Activated CD8-positive, alpha-beta memory T cell treated with anti-CD3 and anti-CD28 coated beads, Interleukin-2, amount 50 U/mL, for 1 hour (primary cell): ENCODE data around the gene LRRC40.
"Not testable (repeated sequence)": the region's sequence is repeated elsewhere in the genome, so short reads cannot be mapped to it uniquely, and the experiment has no call there.

ENCODE experiments used
- DNase-seq: peaks from one replicate; pipeline ENCODE4 v3.0.0-alpha.2; 2020; ENCODE audit errors: extremely low read depth

Gene LRRC40

DNA sequence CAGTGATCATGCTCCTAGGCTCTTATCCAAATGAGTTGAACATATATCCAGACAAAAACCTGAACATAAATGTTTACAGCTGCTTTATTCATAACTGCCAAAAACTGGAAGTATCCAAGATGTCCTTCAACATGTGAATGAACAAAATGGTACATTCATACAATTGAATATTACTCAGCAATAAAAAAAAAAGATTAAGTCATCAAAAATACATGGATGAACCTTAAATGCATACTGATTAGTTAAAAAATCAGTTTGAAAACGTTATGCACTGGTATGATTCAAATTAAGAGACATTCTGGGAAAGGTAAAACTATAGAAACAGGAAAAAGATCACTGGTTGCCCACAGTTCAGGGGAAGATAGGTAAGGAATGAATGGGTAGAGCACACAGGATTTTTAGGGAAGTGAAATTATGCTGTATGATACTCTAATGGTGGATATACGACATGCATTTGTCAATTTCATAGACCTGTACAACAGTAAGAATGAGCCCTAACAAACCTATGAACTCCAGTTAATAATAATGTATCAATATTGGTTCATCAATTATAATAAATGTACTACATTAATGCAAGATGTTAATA is 3.1 kb downstream of the LRRC40 start:
- no peak for DNase-seq

DNA sequence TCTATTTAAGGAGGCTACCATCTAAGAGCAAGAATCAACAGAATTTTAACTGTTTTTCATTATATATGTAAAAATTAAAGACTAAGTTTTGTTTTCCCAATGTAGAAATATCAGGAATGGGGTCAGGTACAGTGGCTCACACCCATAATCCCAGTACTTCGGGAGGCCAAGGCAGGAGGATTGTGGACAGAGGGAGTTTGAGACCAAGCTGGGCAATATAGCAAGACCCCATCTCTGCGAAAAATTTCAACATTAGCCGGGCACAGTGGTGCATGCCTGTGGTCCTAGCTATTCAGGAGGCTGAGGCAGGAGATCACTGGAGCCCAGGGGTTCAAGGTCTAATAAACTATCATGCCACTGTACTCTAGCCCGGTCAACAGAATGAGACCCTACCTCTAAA is 5.3 kb downstream of the LRRC40 start:
- no peak for DNase-seq

DNA sequence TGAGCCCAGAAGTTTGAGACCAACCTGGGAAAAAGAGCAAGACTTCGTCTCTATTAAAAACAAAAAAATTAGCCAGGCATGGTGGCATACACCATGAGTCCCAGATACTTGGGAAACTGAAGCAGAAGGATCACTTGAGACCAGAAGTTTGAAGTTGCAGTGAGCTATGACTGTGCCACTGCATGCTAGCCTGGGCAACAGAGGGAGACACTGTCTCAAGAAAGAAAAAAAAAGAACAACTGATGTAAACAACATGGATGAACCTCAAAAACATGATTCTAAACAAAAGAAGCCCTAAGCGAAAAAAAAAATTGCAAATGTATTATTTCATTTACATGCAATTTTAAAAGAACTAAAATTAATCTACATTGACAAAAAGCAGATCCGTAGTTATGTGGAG is 9.0 kb downstream of the LRRC40 start:
- no peak for DNase-seq

DNA sequence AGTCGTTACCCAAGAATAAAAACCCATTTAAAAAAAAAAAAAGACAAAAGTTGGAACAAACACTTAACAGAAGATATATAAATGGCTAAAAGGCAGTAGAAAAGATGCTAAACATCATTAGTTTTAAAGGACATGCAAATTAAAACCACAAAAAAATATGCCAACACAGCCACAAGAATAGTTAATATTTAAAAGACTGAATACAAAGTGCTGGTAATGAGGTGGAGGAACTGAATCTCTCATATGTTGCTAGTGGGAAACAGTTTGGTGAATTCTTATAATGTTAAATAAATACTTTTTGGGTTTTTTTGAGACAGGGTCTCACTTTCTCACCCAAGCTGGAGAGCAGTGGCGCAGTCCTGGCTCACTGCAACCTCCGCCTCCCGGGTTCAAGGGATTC is 10.0 kb downstream of the LRRC40 start:
- no peak for DNase-seq

GRCh38 chr1:70194601-70195000 is 10.8 kb downstream of the LRRC40 start:
- no peak for DNase-seq

GRCh38 chr1:70192446-70192845 is 12.9 kb downstream of the LRRC40 start:
- DNase-seq: not testable (repeated sequence)

GRCh38 chr1:70190180-70190579 is 15.2 kb downstream of the LRRC40 start:
- no peak for DNase-seq

GRCh38 chr1:70188522-70188921 is 16.9 kb downstream of the LRRC40 start:
- no peak for DNase-seq

DNA sequence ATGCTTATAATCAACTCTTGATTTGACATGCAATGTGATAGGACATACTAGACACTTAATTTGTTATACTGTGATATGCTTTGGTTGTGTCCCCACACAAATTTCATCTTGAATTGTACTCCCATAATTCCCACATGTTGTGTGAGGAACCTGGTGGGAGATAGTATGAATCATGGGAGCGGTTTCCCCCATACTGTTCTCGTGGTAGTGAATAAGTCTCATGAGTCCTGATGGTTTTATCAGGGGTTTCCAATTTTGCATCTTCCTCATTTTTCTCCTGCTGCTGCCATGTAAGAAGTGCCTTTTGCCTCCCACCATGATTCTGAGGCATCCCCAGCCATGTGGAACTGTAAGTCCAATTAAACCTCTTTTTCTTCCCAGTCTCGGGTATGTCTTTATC is 20.2 kb downstream of the LRRC40 start:
- DNase-seq: not testable (repeated sequence)

DNA sequence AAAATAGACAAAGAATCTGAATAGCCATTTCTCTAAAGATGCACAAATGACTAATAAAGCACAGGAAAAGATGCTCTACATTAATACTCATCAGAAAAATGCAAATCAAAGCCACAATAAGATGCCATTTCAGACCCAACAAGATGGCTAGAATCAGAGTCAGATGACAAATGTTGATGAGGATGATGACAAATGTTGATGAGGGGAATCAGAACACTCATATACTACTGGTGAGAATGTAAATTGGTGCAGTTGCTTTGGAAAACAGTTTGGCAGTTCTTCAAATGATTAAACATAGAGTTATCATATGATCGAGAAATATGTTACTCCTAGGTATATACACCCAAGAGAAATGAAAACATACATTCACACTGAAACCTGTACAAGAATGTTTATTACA is 33.9 kb downstream of the LRRC40 start:
- no peak for DNase-seq

DNA sequence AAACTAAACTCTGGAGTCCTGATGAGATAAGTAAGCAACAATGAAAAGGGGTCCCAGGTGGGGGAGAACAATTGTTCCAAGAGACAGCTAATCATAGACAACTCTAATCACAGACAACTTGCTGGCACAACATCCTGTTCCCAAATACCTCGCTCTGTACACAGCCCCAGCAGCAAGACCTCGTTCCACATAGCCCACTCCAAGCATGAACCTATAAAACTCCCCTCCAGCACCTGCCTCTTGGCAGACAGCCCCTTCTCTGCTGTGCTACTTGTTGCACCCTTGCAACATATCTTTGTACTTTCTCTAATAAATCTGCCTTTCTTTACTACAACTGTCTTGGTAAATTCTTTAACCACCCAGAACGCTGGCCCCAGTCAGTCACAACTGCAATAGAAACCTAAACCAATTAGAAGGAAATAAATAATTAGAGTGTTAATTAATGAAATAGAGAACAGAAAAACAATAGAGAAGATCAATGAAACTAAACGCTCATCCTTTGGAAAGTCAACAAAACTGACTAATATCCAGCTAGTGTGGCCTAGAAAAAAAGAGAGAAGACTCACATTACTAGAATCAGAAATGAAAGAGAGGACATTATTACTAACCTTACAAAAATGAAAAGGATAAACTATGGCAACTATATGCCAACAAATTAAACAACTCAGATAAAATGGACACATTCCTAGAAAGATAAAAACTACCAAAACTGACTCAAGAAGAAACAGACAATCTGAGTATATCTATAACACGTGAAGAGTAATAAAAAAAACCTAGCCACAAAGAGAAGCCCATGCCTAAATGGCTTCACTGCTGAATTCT is 36.1 kb downstream of the LRRC40 start:
- DNase-seq: no peak

- DNase-seq: no peak
Observed at GRCh38 chr1:70168283-70168682, 37.1 kb downstream of the LRRC40 start.

DNA sequence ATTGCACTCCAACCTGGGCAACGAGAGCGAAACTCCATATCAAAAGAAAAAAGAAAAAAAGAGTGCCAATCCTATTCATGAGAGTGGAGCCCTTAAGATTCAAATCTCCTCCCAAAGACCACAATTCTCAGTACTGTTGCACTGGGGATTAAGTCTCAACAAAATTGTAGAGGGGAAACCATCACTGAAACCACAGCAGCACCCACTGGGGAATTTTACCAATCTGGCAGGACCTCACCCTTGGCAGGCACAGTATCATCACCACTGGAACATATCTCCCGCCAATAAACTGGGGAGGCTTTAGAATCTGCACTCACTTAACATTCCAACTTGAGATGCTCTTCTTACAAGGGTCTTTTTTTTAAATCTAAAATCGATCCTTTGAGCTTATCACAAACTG is 41.0 kb downstream of the LRRC40 start:
- no peak for DNase-seq

GRCh38 chr1:70156529-70157120 is 48.8 kb downstream of the LRRC40 start:
- DNase-seq: no peak

DNA sequence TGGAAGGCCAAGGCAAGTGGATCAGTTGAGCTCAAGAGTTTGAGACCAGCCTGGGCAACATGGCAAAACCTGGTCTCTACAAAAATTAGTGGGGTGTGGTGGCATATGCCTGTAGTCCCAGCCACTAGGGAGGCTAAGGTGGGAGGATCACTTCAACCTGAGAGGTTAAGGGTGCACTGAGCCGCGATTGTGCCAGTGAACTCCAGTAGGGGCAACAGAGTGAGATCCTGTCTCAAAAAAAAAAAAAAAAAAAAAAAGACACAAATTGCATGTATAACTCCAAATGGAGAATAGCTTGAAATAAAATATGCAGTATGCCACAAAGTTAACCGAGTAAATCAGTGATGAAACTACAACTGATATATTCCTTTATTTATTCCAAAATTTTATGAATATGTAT is 51.6 kb downstream of the LRRC40 start:
- DNase-seq: no peak

GRCh38 chr1:70150444-70150843 is 54.9 kb downstream of the LRRC40 start:
- DNase-seq: no peak

DNA sequence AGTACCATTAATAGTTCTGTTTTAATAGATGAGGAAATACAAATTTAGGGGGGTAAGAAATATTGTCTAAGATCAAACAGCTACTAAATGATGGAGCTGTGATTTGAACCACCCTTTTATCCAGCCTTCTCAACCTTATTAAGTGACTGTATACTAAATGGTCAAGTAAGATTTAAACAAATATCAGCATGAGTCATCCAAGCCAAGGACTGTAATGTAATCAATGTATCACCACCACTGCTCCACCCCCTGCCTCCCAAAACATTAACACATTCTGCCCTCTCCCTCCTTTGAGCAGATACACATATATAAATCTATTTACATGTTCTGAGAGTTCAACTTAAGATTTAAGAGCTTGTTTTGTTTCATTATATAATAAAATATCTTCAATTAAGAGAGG is 58.9 kb downstream of the LRRC40 start:
- DNase-seq: no peak

- no peak for DNase-seq
Observed at GRCh38 chr1:70143048-70143659, 62.2 kb downstream of the LRRC40 start.

GRCh38 chr1:70142075-70142474 is 63.3 kb downstream of the LRRC40 start:
- no peak for DNase-seq

DNA sequence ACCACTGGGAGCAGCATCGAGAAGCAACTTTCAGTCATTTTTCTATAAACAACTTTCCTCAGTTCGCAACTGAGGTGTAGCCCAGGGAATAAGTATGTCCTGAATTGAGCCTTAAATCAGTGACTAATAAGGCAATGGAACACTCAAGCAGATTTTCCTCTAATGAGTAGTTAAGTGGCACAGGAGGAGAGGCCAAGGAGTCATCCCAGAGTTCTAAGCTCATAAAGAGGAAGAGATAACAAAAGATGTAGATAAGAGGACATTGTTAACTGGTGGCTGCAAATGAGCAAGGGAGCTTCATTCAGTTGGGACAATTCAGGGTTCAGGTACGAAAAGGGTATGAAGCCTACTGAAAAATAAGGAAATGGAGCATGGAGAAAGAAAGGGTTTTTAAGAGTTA is 64.5 kb downstream of the LRRC40 start:
- DNase-seq: no peak

DNA sequence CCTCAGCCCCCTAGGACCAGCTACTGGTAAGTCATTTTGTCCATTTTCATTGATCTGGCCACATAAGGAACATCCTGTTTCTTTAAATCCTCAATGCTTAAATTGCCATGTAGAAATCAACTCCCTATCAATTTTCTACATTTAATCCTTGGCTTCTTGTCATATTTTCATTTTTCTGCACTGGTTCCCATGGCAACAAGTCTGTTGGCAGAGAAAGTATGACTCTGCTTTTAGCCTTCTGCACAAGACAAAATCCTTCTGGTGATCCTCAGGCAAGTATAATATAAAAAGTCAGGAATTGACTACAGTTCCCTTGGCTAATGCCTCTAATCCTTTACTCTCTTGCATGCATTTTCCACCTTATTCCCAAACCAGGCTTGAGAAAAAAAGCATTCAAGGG is 65.0 kb downstream of the LRRC40 start:
- DNase-seq: no peak

GRCh38 chr1:70134148-70134547 is 71.2 kb downstream of the LRRC40 start:
- no peak for DNase-seq

GRCh38 chr1:70117046-70117445 is 88.3 kb downstream of the LRRC40 start:
- no peak for DNase-seq
